Inflammatory macrophage treated with lipopolysaccharide for 1 hour (primary cell): ENCODE data around the gene SPIRE2.
A peak's percentile ranks its signal among the peaks of the same experiment; 100 is the strongest.
"Not testable (repeated sequence)": the region's sequence is repeated elsewhere in the genome, so short reads cannot be mapped to it uniquely, and the experiment has no call there.

Experiments
- DNase-seq, 2 donors: peaks; one replicate each; pipeline ENCODE4 v3.0.0-alpha.2; 2020 to 2022

Gene SPIRE2, protein sequence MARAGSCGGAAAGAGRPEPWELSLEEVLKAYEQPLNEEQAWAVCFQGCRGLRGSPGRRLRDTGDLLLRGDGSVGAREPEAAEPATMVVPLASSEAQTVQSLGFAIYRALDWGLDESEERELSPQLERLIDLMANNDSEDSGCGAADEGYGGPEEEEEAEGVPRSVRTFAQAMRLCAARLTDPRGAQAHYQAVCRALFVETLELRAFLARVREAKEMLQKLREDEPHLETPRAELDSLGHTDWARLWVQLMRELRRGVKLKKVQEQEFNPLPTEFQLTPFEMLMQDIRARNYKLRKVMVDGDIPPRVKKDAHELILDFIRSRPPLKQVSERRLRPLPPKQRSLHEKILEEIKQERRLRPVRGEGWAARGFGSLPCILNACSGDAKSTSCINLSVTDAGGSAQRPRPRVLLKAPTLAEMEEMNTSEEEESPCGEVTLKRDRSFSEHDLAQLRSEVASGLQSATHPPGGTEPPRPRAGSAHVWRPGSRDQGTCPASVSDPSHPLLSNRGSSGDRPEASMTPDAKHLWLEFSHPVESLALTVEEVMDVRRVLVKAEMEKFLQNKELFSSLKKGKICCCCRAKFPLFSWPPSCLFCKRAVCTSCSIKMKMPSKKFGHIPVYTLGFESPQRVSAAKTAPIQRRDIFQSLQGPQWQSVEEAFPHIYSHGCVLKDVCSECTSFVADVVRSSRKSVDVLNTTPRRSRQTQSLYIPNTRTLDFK

DNA sequence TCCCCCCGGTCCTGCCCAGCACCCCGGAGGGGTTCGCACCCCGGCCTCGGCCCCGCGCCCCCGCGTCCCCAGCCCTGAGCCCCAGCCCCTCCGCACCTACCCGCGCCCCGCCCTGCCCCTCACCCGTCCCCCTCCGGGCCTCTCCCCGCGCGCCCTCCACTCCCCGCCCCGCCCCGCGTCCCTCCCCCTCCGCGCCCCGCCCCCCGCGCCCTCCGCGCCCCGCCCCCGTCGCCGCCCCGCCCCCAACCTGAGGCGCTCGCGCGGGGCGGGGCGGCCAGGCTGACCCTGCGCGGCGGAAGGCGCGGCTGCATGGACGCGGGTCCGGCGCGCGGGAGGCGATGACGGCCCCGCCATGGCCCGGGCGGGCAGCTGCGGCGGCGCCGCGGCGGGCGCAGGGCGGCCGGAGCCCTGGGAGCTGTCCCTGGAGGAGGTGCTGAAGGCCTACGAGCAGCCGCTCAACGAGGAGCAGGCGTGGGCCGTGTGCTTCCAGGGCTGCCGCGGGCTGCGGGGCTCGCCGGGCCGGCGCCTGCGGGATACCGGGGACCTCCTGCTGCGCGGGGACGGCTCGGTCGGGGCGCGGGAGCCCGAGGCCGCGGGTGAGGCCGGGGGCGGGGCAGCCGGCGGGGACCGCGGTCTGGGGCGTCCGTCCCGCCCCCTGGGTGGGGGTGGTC is at the start of gene SPIRE2:
TSS of gene SPIRE2 (plus strand) at position 277 of the 671 bp plus-strand sequence. CDS start at position 353, 76 bp downstream.
- DNase-seq, result peak; percentile 63 to 76

DNA sequence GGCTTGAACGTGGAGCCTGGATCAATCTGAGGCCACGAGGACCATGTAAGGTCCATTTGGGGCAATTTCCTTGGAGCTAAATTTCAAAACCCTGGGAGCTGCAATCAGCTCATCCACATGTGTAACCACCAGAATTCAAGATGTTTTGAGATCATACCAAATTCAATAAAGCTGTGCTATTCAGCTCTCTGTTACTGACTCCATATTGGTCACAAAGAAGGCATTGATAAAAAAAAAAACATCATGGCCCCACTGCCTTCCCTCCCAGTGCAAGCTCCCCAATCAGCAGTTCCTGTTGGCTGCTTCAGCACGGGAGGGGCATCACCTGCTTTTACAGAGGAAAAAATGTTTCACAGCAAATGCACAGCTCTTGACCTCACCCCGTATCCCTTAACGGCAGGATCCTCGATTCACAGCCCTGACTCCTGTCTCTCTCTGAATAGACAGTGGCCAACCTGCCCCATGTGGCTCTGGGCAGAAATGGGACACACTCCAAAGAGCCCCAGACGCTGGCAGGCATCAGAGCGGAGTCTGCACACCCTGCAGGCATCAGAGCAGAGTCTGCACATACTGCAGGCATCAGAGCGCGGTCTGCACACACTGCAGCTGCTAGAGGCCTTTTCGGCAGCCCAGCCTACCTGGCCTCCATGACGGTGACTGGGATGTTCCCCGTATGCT is 48.9 kb upstream of the SPIRE2 start:
- DNase-seq, result no peak

DNA sequence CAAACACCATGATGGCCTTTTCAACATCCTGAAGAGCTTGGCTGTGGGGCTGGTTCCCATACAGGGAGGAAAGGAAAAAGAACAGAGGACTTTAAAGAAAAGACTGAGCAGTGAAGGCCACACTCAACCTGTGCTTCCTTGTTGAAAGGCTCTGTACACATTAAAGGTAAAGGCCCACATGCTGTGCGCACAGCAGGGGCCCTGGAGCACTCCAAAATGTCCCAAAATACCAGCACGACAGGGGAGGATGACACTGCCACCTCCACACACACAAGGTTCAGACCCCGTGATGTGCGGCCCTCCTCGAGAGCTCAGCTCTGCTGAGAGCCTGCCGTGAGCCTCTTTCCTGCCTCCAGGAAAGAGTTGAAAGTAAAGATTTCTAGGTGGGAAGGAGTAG is 48.4 kb upstream of the SPIRE2 start:
- DNase-seq, result no peak

DNA sequence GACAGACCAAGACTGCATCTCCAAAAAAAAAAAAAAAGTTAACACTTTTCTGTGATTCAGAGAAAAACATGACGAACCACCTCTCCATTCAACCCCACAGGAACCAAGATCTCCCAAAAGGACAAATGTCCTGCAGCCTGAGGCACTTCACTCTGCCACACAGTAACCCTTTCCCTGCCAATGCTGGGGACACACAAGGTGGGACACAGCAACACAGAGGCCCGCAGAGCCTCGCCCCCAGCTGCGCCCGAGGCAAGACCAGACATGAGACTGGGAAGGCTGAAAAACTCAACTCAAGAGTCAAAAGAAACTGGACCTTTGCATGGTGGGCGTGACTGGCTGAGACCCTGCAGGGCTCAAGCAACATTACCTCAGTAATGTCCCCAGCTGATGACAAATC is 45.8 kb upstream of the SPIRE2 start:
- DNase-seq, result no peak

DNA sequence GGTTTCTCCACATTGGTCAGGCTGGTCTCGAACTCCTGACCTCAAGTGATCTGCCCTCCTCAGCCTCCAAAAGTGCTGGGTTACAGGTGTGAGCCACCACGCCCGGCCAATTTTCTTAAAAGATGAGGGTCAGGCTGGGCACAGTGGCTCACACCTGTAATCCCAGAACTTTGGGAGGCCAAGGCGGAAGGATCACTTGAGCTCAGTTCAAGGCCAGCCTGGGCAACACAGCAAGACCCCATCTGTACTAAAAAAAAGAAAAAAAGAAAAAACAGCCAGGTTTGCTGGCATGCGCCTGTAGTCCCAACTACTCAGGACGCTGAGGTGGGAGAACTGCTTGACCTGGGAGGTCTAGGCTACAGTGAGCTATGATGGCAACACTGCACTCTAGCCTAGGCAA is 44.3 kb upstream of the SPIRE2 start:
- DNase-seq, result not testable (repeated sequence)

DNA sequence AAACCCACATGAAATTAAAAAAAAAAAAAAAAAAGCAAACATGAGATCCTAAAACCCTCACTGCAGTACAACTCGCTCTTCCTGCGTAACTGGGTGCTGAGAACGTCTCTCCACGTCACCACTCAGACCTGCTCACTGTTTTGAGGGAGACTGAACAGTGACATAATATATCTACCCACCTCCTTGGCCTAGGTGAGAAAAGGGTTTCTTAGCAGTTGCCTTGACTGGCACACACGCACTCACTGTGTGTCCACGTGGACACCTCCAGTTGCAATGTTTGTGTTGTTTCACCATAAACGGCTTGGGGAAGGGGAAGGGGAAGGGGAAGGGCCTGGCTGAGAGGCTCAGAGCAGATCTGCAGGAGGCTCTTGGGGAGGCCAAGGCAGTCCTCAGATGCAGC is 43.9 kb upstream of the SPIRE2 start:
- DNase-seq, result no peak

DNA sequence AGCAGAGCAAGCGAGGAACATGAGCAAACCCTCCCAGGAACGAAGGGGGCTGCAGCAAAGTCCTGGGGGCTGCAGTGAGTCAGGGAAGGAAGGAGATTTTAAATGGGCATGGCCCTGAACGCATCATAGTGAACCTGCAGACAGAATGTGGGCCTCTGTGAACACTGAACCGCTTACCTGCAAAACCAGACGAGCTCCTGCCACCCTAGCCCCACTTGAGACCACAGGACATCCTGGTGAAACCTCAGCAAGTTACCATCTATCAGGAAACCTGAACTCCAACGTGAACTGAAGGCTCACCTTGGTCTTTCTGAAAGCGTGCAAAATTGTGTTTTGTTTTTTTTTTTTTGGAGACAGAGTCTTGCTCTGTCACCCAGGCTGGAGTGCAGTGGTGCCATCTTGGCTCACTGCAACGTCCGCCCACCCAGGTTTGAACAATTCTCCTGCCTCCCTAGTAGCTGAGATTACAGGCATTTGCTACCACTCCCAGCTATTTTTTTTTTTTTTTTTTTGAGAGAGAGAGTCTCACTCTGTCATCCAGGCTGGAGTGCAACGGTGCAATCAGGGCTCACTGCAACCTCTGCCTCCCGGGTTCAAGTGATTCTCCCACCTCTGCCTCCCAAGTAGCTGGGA is 42.6 kb upstream of the SPIRE2 start:
- no peak for DNase-seq

DNA sequence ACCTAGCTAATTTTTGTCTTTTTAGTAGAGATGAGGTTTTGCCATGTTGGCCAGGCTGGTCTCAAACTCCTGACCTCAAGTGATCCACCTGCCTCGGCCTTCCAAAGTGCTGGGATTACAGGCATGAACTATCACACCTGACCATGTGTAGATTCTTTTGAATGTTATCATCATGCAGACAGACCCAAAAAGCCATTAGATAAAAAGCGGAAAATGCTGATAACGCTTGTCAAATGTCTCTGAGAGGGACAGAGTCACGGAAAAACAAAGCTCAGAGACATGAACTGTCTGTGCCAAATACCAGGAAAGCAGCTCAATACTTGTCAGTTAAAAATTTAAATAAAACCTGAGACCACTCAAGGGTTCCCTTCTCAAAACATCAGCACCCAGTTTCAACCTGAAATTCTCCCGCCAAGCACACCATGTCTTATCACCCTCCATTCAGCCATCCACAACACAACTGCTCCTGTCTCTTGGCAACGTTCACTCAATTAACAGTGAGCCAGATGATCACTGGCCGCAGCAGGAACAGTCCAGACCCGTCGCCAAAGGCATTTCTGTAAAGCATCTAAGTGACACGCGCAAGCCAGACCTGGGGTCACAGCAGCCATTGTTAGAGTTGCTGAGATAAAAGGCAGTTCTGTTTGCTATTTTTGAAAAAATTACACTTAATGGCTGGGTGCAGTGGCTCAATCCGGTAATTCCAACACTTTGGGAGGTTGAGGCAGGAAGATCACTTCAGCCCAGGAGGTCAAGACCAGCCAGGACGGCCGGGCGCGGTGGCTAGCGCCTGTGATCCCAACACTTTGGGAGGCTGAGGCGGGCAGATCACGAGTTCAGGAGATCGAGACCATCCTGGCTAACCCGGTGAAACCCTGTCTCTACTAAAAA is 41.6 kb upstream of the SPIRE2 start:
- DNase-seq, result no peak

DNA sequence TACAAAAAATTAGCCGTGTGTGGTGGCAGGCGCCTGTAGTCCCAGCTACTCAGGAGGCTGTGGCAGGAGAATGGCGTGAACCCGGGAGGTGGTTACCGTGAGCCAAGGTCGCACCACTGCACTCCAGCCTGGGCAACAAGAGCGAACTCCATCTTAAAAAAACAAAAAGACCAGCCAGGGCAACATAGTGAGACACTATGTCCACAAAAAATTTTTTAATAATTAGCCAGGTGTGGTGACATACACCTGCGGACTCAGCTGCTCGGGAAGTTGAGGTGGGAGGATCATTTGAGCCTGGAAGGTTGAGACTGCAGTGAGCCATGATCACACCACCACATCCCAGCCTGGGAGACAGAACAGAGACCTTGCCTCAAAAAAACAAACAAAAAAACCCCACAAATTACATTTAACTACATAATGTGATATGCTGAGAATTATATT is 40.9 kb upstream of the SPIRE2 start:
- DNase-seq, result no peak

DNA sequence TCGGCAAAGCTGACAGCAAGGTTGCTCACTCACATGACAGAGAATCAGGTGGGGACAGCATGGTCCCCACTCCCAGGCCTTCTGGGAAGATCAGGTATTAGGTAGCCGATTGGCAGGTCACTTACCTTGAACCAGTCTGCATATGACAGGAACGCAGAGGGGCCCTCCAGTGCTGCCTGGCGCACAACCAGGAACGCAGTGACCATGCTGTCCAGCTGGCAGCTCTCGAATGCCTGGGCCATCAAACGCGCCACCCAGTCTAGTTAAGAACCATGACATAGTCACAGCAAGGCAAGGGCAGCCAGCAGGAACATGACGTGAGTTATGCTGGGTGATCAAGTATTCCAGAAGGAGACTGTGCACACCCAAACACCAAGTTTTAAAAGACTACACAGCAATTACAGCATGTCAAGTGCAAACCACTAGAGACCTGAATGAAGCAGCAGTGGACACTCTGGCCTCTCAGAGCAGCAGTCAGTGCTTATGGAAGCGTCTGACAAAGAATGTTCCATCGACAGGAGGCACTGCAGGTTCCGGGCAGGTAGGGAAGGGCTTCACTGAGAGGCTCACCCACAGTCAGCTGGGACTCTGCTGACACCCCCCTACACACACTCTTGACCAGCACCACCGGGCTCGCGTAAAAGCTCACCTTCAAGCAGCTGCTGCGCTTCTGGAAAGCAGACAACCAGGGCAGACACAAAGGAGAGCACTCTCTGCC is 36.8 kb upstream of the SPIRE2 start:
- DNase-seq, result no peak

DNA sequence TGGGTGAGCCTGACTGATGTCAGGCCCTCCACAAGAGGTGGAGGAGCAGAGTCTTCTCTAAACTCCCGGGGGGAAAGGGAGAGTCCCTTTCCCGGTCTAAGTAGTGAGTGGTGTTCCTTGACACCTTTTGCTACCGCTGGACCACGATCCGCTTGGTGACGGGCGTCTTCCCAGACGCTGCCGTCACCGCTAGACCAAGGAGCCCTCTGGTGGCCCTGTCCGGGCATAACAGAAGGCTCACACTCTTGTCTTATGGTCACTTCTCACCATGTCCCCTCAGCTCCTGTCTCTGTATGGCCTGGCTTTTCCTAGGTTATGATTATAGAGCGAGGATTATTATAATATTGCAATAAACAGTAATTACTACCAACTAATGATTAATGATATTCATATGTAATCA is 35.2 kb upstream of the SPIRE2 start:
- peak; percentile 19 to 38 for DNase-seq

DNA sequence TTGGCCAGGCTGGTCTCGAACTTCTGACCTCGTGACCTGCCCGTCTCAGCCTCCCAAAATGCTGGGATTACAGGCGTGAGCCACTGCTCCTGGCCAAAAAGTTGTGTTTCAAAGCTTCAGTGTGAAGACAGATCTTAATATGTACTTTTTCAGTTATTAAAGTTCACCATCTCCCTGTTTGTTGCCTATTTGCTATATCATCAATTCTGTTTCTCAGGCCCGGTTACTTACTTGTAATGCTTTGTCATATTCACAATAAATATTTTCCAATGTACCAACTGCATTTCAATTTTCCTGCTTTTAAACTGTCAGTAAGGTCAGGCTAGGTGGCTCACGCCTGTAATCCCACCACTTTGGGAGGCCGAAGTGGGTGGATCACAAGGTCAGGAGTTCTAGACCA is 34.3 kb upstream of the SPIRE2 start:
- no peak for DNase-seq

DNA sequence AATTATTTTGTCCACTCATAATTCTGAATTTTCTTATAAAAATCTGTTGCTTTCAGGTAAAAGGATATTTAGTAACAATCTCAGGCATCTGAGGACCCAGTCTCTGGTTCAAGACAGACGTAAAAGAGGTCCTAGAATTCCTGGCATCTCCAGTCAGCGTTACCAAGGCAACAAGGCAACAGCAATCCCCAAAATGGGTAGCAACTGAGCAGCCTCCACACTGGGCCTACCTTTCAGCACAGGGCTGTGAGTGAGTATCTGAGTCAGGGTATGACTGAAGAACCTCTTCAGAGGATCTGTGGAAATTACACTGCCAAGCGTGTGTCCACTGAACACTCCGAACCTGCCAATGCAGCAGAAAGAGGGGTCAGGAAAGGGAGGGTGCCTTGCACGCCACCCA is 32.6 kb upstream of the SPIRE2 start:
- DNase-seq, result no peak

DNA sequence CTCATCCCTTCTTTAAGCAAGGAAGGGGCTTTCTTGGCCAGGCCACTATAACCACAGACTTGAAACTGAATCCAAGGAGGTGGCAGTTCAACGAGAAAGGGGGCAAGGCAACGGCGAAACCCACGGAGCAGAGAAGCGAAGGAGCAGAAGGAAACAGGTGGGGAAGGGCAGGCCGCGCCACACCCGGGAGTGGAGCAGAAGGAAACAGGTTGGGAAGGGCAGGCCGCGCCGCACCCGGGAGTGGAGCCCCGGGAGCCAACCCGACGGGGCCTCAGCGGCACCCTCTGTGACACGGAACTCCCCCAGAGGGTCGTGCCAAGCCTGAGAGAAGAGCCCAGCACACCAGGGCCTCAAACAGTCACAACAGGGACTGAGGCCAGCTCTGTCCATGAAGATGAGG is 32.2 kb upstream of the SPIRE2 start:
- DNase-seq, result no peak

DNA sequence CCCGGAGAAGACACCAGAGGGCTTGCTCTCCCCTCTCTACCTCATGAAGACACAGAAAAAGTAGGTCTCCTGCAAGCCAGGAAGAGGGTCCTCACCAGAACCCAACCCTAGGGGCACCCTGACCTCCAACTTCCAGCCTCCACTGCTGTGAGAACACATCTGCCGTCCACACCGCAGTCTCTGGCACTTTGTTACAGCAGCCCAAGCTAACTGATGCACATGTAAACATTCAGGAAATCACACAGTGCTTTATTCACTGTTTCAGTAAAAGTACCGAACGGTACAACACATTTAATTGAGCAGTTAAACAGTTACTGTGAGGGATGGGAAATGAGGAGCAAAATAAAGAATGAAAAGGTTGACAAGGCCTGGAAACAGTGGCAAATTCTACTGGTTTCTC is 30.1 kb upstream of the SPIRE2 start:
- no peak for DNase-seq

DNA sequence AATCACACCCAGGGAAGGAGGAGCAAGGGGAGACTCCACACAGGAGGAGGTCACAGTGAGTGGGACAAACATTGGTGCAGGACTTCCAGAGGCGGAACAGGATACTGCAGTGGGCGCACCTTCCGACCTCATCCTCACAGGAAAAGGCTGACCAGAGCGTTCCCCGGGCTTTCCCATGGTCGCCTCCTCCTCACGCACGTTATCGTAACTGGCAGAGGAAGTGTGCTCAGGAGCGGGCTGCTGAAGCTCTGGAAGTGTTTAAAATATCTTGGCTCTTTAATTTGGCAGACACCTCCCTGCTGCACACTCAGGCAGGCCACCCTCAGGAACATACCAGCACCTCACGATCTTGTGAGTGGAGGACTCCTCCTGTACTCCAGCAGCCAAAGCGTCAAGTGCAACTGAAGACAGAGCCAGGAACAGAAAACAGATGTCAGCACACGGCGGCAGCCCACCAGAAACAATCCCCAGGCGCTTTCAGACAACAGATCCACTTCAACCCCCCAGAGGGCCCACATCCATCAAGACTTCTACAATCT is 29.4 kb upstream of the SPIRE2 start:
- no peak for DNase-seq

DNA sequence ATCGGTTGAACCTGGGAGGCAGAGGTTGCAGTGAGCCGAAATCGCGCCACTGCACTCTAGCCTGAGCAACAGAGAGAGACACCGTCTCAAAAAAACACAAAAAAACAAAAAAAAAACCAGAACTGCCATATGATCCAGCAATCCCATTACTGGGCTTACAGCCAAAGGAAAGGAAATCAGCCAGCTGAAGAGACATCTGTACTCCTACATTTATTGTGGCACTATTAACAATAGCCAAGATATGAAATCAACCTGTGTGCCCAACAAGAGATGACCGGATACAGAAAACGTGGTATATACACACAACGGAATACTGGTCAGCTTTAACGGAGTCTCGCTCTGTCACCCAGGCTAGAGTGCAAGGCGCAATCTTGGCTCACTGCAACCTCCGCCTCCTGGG is 26.5 kb upstream of the SPIRE2 start:
- DNase-seq, result no peak

DNA sequence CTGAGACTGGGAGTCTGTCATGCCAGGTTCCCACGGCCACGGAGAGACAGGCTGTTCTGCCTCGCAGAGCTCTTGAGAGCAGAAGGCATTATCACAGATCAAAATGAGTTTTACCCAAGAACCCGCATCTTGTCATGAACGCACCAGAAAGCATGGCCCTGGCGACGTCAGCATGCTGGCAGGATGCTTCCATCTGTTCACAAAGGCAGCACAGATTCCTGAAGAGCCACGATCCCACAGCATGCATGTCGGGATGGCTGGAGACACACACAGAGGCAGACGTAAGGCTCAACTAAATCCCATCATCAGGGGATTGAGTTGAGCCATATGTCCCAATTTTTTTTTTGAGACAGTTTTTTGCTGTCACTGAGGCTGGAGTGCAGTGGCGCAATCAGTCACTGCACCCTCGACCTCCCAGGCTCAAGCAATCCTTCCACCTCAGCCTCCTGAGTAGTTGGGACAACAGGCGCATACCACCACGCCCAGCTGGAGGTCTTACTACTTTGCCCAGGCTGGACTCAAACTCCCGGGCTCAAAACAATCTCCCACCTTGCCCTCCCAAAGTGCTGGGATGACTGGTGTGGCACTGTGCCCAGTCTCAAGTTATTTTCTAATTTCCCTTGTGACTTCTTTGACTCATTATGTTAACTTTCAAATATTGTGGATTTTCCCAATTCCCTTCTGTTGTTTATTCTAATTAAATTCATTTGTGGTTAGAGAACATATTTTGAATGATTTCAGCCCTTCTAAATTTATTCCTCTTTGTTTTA is 23.0 kb upstream of the SPIRE2 start:
- peak in 1 of 2 donors; percentile 30 for DNase-seq

DNA sequence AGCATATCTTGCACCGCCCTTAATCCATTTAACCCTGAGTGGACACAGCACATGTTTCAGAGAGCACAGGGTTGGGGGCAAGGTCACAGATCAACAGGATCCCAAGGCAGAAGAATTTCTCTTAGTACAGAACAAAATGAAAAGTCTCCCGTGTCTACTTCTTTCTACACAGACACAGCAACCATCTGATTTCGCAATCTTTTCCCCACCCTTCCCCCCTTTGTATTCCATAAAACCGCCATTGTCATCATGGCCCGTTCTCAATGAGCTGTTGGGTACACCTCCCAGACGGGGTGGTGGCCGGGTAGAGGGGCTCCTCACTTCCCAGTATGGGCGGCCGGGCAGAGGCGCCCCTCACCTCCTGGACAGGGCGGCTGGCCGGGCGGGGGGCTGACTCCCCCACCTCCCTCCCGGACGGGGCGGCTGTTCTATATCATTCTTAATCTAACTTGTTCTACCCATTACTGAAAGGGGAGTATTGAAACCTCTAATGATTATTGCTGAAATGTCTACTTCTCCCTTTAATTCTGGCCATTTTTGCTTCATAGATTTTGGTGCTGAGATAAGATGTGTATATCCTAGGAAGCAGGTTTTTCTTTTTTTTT is 21.6 kb upstream of the SPIRE2 start:
- not testable (repeated sequence) for DNase-seq
